ENCODE results near the gene NMRK1. TPM values are rescaled to one million over a fixed set of nuclear protein-coding genes. Genes with fewer than 3 reads are reported as not detected.

Gene NMRK1
- total RNA-seq, 1 donor from 2014 or later = 13.8 TPM

GRCh38 chr9:75047506-75047905, 40.4 kb downstream of the NMRK1 start:
- H3K27me3 ChIP-seq (ENCODE audit: low read depth) = peaks cover 19% of the 10 kb centered on the region
- intact Hi-C loops (cut with micrococcal nuclease) = no loop called here
- H3K27ac ChIP-seq (replicated peaks) = no peak overlapping the region
- no peaks in the 10 kb centered on the region for H3K36me3 ChIP-seq
- DNase-seq = no peak
- H3K9me3 ChIP-seq (replicated peaks) = no peaks in the 10 kb centered on the region
- no peaks in the 10 kb centered on the region for H3K4me1 ChIP-seq
- TF ChIP-seq CTCF (IDR thresholded peaks at IDR 0.05; ENCODE audit: borderline replicate concordance) = no peak
- no peak overlapping the region for H3K4me3 ChIP-seq

GRCh38 chr9:75046725-75047345, 41.1 kb downstream of the NMRK1 start:
- Histone ChIP-seq H3K27ac (replicated peaks) (no peak overlapping the region), H3K4me1 (no peaks in the 10 kb centered on the region), H3K9me3 (replicated peaks) (no peaks in the 10 kb centered on the region), H3K4me3 (no peak overlapping the region), H3K27me3 (ENCODE audit: low read depth) (peaks cover 19% of the 10 kb centered on the region), H3K36me3 (no peaks in the 10 kb centered on the region)
- no peak for DNase-seq
- intact Hi-C loops (cut with micrococcal nuclease) = no loop called here
- no peak for TF ChIP-seq CTCF (IDR thresholded peaks at IDR 0.05; ENCODE audit: borderline replicate concordance)

GRCh38 chr9:75041041-75041440, 46.9 kb downstream of the NMRK1 start:
- intact Hi-C loops (cut with micrococcal nuclease) = no loop called here
- Histone ChIP-seq H3K36me3 (no peaks in the 10 kb centered on the region), H3K9me3 (replicated peaks) (no peaks in the 10 kb centered on the region), H3K27ac (replicated peaks) (no peak overlapping the region), H3K27me3 (ENCODE audit: low read depth) (peaks cover 11% of the 10 kb centered on the region), H3K4me1 (no peaks in the 10 kb centered on the region), H3K4me3 (no peak overlapping the region)
- DNase-seq = no peak
- TF ChIP-seq CTCF (IDR thresholded peaks at IDR 0.05; ENCODE audit: borderline replicate concordance) = no peak

- no peak overlapping the region for H3K4me3 ChIP-seq
- peaks cover under 1% of the 10 kb centered on the region for H3K27me3 ChIP-seq (ENCODE audit: low read depth)
- H3K4me1 ChIP-seq = no peaks in the 10 kb centered on the region
- intact Hi-C loops (cut with micrococcal nuclease) = no loop called here
- DNase-seq = no peak
- TF ChIP-seq CTCF (IDR thresholded peaks at IDR 0.05; ENCODE audit: borderline replicate concordance) = no peak
- H3K36me3 ChIP-seq = no peaks in the 10 kb centered on the region
- no peak overlapping the region for H3K27ac ChIP-seq (replicated peaks)
- H3K9me3 ChIP-seq (replicated peaks) = no peaks in the 10 kb centered on the region
These were observed 48.2 kb downstream of the NMRK1 start for GRCh38 chr9:75039801-75040200.

GRCh38 chr9:75039009-75039408, 48.9 kb downstream of the NMRK1 start:
- H3K9me3 ChIP-seq (replicated peaks) = no peaks in the 10 kb centered on the region
- no peak for DNase-seq

More at GRCh38 chr9:75039009-75039408, 48.9 kb downstream of the NMRK1 start:
- intact Hi-C loops (cut with micrococcal nuclease) = no loop called here
- no peaks in the 10 kb centered on the region for H3K27me3 ChIP-seq (ENCODE audit: low read depth)
- H3K36me3 ChIP-seq = no peaks in the 10 kb centered on the region
- TF ChIP-seq CTCF (IDR thresholded peaks at IDR 0.05; ENCODE audit: borderline replicate concordance) = no peak
- H3K27ac ChIP-seq (replicated peaks) = no peak overlapping the region
- H3K4me1 ChIP-seq = no peaks in the 10 kb centered on the region
- no peak overlapping the region for H3K4me3 ChIP-seq

Measured in left ventricle myocardium inferior (tissue), 1 donor.